GM18870 (cell line): Measurements from ENCODE around the gene SORCS2.

Source experiments
- ATAC-seq: cut with Tn5 transposase; IDR thresholded peaks from one replicate; pipeline ENCODE4 v1.9.1; 2021; ENCODE audit warnings: moderate library complexity; ENCODE audit not compliant: unreplicated experiment

SORCS2 gene

DNA sequence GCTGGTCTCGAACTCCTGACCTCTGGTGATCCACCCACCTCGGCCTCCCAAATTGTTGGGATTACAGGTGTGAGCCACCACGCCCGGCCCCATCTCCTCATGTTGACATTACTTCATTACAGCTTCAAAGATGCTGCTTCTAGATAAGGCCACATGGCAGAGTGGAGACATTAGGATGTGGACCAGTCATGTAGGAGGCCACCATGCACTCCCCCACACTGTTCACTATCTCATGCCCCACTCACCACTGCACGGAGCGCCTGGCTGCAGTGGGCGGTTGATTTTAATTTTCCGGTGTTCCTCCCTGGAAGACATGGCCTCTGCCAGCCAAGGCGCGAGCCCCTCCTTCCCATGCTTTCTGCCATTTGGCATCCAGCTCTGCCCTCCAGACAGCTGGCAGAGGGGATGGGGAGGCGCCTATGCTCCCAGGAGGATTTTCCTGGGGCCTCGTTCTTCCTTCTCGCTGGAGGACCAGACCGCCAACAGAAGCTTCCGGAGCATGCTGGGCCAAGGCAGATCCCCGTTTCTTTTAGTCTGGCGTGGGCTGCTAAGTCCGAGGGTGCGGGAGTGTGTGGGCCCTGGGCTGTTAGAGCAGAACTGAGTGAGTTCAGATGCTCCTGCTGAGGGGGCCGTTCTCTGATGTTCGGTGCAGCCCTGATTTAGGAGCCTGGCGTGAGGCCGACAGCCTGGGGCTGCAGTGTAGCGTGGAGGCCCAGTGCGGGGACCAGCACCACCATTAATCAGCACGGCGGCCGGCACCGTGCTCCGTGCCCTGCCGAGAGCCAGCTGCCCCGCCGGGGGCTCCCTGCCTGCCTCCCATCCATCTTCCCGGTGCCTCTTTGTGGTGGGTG, 93.1 kb downstream of the SORCS2 start:
- no peak for ATAC-seq

DNA sequence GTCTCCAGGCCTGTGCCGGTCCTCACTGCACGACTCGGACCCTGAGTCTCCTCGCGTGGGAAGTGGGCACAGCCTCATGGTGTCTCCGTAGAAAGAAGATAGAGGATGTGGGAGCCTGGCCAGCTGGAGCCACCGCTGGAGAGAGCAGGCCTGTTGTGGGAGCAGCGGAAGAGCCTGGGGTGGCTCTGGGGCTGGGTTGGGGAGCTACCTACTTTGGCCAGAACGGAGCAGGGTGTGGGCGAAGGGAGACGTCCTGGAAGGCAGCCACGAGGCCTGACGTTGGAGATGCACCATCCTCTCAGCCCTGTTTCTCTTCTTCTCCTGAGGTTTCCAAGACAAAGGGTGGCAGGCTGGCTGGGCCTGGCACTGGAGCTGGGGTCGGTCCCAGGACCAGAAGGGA, 93.8 kb downstream of the SORCS2 start:
- ATAC-seq = no peak

DNA sequence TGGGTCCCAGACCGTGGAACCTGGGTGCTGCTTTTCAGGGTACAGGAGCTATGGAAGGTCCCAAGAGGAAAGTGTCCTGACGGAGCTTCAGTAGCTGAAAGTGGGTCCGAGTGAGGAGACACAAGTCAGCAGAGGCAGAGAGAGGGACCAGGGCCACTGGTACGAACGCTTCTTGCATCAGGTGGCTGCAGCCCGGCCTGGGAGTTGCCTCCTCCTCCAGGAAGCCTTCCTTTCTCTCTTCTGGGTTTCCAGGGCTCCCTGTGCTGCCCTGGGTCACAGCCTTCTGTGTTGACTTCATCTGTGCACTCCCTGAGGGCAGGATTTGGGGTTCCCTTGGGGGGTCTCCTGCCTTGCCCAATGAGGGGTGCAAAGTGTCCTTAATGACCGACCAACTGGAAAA, 94.5 kb downstream of the SORCS2 start:
- ATAC-seq = no peak

DNA sequence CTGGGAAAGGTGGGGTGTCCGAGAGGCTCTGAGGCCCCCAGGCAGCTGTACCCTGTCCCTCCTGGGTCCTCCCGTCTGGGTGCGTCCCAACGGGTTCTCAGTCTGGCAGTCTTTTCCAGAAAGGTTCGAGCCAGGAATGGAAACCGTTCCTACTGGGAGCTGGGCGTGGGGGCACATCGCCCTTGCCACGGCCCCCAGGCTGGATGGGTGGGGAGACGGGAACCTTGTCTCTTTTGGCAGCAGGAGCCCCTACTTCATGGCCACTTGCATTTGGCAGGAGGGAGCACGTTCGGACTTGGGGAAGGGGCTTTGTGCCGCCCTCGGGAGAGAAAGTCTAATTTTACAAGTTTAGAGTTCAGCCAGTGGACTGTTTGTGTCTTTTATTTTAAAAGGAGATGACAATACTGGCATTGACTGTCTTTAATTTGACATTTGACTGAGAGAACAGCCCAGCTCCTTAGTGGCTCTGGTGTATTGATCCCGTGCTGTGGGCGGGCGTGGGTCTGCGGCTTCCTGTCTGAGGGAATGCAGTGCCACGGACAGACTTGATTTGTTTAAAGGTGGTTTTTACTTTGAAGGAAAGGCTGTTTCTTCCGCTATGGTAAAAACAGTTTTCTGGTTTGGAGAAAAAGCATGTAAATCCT, 95.1 kb downstream of the SORCS2 start:
- ATAC-seq = no peak

DNA sequence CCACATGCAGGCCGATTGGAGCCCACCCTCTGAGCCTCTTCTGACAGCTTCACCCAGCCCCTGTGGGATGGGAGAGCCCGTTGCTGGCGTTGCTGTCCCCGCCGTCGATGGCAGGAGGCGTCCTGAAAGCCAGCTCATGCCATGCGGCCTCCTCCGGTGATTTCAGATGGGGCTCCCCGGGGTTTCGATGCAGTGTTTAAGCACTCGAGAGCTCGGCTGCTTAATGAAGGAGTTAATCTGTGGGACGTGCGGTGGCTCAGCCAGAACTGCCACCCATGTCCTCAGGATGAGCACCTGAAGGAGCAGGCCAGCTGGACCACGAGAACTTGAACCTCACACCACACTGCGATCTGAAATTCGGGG, 95.6 kb downstream of the SORCS2 start:
- no peak for ATAC-seq

DNA sequence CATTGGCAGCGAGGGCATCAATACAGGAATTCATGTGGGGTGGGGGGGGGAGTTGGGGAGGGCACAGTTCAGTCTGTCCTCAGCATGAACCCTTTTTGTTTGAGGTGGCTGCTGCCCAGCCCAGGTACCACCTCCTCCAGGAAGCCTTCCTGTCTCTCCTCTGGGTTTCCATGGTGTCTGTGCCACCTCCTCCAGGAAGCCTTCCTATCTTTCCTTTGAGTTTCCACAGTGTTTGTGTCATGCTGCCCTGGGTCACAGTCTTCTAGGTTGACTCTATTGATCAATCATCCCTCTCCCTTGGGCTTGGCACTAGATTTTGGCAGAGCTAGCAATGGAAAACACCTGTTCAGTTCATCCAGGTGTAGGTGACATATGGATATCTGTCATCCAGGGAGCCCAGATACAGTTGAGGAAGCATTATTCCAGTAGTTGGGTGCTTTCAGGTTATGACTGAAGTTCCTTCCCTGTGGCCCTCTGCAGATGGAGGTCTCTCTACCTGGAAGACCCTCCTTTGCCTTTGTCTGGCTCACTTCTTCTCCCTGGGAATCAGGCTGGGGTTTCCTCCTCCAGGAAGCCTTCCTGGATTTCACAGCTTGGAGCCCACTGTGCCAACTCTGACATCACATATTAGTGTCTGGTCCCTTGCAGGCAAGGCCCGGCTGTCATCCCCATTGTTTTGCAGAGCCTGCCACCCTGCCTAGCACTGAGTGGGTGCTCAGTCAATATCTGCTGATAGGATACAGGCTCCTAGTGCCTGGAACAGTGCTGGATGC, 96.6 kb downstream of the SORCS2 start:
- ATAC-seq = no peak

DNA sequence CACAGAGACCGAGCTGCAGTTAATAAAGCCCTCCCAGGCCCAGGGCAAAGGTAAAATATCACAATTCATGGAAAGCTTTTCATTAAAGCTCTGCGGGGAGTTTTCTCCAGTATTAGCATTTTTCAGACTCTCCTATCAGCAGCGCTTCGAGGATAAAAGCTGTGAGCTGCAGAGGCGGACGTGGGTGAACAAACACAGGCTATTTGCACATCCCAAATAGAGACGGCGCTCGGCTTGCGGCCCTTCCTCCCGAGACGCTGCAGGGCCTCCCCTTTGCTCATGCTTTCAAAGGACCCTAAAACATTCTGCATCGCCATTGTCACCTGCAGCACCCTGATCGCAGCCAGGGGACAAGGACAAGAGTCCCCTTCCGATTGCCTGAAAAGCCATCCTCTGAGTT, 97.3 kb downstream of the SORCS2 start:
- no peak for ATAC-seq

DNA sequence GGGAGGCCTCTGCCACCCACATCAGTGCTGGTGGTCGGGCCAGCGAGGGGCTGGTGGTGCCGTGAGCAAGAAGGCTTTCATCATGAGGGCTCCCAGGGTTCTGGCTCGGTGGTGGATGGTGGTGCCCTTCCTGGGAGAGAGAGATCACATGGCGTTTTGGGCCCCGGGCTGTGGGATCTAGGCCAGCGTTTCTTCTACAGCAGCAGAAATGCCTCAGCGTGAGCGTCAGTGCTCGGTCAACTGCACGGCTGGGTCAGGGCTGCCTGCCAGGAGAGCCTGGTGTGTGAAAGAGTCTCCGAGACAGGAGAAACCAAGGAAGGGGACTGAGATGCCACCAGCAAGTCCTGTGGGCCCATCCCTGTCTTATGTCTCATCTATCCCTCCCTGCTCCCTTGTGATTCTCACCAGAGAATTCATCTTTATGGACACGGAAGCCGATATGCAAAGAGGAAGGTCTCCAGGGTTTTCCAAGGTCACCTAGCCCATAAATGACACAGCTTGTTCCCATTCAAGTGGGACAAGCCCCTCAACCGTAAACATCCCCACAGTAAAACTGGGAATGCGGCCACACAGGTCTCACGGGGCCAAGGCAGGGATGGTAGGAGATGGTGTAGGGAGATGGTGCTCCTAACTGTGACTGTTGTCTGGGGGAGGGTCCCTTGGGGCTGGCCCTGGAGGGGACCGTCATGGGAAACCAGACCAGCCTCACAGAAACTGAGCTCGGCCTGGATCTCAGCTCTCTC, 99.2 kb downstream of the SORCS2 start:
- ATAC-seq = no peak

DNA sequence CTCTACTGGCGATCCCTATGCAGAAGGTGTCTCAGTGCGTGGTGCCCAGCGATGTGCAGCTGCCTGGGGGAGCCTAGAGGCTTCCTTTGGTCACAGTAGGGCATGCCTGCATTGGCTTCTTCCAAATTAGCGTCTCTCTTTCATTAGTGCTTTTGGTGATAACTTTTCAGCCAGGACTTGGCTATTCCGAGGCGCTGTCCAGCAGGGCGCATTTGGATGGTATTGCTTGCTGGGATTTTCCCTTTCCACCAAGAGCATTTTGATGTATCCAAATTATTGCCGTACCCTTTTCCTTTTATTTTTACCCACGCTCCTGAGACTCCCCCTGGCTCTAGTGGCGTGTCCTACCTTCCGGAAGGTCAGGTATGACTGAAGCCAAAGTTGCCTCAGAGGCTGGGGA, 101.4 kb downstream of the SORCS2 start:
- ATAC-seq = no peak

DNA sequence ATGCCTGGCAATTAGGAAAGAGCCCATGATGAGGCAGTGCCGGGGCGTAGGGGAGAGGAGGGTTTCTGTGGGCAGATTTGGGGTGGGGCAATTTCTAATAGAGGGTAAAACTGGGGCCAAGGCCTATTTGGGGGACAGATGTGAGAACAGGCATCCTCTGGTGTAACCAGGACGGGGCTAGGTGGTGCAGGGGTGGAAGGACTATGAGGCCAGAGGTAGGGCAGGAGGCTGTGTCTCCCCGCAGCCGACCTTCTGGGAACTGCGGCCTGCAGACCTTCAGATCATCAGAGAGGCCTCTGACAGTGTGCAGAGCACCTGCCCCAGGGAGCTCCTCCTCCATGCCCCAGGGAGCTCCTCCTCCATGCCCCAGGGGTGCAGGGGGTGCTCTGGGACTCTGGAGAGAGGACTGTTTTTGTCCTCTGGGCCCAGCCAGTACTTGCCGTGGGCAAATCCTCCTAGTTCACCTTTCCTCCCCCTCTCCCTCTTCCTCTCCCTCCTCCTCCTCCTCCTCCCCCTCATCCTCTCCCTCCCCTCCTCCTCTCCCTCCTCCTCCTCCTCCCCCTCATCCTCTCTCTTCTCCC, 101.9 kb downstream of the SORCS2 start:
- ATAC-seq = no peak

DNA sequence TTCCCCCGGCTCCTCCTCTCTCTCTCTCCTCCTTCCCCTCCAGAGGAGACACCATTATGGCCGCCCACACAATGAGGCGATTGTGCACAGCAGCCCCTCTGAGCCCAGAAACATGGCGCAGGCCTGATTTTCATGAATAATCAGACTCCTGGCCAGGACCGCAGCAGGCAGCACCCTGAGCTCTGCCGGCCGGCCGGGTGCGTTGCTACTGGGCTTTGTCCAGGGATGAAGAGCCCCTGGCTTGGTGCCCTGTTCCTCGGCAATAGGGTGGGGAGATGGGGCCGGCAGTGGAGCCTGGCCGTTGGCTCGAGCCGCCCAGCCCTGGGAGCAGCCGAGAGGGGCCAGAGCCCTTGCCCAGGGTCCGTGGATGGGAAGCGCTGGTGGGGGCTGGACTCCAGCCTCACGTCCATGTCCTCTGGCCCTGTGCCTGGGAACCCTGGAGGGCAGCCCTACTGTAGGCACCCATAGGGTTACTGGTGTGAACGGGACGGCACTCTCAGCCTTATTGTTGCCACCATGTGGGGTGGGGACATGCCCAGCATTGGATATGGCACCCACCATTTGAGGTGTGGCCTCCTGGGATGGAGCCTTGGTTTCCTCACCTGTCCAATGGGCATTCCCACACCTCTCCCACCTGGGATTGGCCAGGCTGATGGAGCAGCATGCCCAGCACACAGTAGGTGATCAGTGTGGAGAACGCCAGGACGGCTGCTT, 103.0 kb downstream of the SORCS2 start:
- ATAC-seq = no peak

DNA sequence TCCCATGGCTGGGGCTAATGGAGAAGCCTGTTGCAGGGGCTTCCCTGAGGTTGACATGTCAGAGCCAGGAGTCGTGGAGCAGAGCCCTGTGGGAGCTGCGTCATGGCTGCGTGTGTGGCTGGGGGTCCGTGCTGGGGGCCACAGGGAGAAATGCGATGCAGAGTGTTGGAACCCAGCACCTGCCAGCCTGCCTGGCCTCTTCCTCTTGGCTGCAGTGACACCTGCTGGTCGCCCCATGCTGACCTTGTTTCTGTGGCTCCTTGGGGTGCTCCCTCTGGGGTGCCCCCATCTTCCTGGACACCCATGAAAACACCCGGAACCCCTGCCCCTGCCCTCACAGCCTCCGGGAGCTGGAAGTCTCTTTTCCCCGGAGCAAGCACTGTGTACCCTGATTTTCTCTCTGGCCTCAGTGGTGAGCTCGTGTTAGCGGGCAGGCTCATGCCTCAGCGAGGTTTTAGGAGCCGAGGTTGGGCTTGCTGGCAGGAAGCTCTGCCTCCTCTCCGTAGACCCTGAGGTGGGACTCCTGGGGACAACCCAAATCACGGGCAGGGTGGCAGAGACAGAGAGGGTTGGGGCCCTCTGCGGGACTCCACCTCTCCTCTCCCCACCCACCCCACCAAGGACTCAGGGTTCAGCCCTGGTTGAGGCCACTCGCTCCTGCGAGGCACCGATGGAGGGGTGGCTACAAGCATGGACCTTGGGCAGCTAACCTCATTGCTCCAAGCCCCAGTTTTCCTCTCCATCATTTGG, 103.7 kb downstream of the SORCS2 start:
- no peak for ATAC-seq

DNA sequence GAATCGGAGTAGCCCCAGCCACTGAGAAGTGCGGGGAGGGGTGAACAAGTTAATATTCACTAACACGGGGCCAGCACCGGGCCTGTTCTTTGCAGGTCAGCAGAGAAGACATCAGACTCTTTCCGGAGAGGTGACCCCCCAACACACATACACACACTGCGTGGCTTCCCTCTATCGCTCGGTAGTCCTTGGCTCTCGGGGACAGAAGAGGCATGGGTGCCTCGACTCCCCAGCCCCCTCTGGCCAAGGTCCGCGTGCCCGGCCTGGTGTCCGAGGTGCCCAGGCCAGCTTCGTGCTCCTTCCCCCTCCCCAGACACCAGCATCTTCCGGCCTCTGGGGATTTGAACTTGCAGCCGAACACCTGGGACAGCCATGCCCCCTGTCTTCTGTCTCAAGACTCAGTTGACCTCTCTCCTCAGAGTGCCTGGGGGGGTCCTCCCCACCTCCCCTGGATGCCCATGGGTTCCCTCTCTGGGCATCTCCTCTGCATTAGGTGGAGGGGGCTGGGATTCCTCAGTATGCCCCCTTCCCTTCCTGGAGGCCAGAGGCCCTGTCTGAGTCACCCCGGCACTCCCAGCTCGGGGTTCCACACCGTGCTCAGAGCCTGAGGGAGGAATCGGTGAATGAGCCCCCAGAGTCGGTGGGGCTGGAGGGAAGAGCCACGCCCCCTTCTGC, 104.5 kb downstream of the SORCS2 start:
- ATAC-seq = no peak

DNA sequence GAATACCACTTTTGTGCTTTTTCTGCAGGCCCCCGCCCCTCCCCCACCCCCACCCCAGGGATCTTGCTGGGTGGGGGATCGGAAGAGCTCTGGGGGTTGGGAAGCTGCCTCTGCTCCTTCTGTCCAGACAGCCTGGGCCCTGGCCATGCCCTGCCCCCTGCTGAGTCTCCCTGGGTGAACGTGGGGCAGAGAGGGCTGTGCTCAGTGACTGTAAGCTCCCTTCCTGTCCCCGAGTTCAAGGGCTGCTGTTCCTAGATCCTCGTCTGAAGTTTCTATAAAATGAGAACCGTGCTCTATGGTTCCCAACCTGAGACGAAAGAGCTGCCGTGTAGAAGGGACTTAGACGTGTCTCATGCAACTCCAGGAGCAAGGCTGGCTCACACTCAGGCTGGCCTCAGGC, 105.0 kb downstream of the SORCS2 start:
- ATAC-seq = no peak

DNA sequence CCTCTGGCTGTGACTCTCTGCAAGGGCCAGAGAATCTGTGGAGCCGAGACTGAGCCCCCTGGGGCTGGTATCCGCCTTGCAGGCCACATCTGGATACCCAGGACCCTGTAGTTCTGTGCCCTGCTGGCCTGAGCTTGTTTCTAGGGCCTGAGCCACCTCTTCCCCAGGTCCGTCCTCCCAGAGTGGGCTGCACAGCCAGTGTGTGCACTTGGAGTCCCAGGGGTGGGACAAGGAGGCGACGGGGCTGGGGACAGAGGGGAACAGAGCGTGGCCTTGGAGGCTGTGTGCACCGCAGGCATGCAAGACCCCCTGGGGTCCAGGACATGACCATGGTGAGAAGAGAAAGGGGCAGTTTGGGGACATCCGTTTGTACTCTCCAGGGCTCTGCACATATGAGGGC, 105.5 kb downstream of the SORCS2 start:
- no peak for ATAC-seq

DNA sequence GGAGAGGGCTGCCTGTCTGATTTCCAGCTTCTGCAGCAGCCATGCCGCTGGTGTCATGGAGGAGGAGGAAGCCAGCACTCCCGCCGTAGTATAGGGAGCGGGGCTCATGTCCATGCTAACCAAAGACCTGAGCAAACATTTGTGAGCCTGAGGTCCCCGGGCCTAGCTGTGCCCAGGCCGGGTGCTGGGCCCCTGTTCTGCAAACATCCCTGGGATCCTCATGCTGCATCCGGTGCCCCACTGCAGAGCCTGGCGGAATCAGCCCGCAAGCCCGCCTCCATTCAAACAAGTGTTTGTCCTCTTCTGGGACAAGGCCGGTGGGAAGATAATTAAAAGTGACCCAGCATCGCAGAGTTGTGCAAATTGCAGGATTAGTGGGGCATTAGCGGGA, 106.3 kb downstream of the SORCS2 start:
- ATAC-seq = no peak

DNA sequence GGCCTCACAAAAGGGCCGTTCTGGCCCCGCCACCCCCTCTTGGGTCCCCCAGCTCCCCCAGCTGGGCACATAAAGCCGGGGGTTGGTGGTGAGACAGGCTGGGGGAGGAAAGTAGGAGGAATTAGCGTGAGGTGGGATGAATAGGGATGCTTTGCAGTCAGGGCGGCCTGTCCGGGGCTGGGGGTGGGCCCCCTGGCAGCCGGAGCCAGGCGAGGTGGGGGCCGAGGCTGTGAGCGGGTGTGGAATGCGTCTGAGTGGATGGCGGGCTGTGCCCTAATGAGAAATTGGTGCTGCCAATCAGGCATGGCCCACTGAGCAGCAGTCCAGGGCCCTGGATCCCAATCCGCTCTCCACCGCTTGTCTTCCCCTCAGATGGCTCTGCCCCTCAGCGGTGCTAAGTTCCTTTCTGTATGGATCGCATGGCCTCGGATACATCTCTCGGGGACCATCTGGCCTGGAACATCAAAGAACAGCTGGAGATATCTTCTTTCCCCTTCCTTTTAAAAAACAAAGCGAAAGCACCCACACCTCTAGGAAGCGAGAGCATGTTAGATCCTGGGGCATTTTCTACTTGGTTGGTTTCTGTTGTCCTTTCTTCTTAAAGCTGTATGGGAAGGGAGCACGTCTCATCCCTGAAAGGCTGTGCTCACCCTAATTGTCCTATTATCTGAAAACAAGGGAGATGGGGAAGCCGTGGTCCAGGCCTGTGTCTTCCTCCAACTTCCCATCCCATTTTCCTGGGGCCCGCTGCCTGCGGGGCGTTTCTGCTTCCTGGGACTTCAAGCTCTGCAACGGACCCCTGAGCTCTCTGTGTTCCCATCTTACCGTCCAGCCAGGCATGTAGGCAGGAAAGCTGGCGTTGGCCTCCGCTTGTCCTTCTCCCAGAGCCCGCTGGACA, 106.9 kb downstream of the SORCS2 start:
- ATAC-seq = no peak
